ENCODE results near the gene HAPLN2.
A peak's percentile ranks its signal among the peaks of the same experiment; 100 is the strongest.

The HAPLN2 gene

DNA sequence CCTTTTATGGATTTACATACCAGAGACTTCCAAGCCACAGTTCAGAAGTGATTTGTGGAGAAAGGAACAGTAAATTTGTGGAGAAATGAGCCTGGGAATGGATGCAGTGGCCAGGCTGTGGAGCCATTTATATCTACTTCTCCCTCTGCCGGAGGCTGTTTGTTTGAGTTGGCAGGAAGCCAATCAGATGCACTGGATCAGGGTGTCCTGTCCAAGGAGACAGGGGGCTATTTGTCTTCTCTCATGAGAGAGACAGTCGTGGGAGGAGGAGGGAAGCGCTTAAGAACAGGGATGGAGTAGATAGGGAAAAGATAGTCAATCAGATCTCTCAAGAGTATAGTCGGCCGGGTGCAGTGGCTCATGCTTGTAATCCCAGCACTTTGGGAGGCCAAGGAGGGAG is 2.8 kb upstream of the HAPLN2 start (continued):
- TF ChIP-seq ZNF768 (tag by site-specific recombination; IDR thresholded peaks at IDR 0.05): no peak
- TF ChIP-seq ZNF560 (tag by site-specific recombination; IDR thresholded peaks at IDR 0.05; ENCODE audit: borderline replicate concordance): no peak
- TF ChIP-seq SETDB1 (IDR thresholded peaks at IDR 0.05; ENCODE audit: insufficient read length, low read length): no peak
- TF ChIP-seq, protein P1, sequence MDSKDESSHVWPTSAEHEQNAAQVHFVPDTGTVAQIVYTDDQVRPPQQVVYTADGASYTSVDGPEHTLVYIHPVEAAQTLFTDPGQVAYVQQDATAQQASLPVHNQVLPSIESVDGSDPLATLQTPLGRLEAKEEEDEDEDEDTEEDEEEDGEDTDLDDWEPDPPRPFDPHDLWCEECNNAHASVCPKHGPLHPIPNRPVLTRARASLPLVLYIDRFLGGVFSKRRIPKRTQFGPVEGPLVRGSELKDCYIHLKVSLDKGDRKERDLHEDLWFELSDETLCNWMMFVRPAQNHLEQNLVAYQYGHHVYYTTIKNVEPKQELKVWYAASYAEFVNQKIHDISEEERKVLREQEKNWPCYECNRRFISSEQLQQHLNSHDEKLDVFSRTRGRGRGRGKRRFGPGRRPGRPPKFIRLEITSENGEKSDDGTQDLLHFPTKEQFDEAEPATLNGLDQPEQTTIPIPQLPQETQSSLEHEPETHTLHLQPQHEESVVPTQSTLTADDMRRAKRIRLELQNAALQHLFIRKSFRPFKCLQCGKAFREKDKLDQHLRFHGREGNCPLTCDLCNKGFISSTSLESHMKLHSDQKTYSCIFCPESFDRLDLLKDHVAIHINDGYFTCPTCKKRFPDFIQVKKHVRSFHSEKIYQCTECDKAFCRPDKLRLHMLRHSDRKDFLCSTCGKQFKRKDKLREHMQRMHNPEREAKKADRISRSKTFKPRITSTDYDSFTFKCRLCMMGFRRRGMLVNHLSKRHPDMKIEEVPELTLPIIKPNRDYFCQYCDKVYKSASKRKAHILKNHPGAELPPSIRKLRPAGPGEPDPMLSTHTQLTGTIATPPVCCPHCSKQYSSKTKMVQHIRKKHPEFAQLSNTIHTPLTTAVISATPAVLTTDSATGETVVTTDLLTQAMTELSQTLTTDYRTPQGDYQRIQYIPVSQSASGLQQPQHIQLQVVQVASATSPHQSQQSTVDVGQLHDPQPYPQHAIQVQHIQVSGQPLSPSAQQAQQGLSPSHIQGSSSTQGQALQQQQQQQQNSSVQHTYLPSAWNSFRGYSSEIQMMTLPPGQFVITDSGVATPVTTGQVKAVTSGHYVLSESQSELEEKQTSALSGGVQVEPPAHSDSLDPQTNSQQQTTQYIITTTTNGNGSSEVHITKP (tag by site-specific recombination; IDR thresholded peaks at IDR 0.05): peak; percentile 30; the same call in 1 of the 2 replicates
- TF ChIP-seq TCF7L2 (IDR thresholded peaks at IDR 0.05; ENCODE audit: borderline replicate concordance, low read depth, low read length): no peak
- no peak for TF ChIP-seq SCRT1 (tag by site-specific recombination; IDR thresholded peaks at IDR 0.05; ENCODE audit: borderline replicate concordance)
- no peak for TF ChIP-seq ZNF791 (tag by site-specific recombination; IDR thresholded peaks at IDR 0.05)
- no peak for TF ChIP-seq ZNF138 (tag by site-specific recombination; IDR thresholded peaks at IDR 0.05; ENCODE audit: borderline replicate concordance)
- no peak for TF ChIP-seq ZNF677 (tag by site-specific recombination; IDR thresholded peaks at IDR 0.05)
- TF ChIP-seq ZNF529 (tag by site-specific recombination; IDR thresholded peaks at IDR 0.05; ENCODE audit: insufficient replicate concordance): no peak
- TF ChIP-seq ZNF37A (tag by site-specific recombination; IDR thresholded peaks at IDR 0.05): no peak
- peak; percentile 45 for TF ChIP-seq GLIS2 (tag by site-specific recombination; IDR thresholded peaks at IDR 0.05)
- TF ChIP-seq, protein P2, sequence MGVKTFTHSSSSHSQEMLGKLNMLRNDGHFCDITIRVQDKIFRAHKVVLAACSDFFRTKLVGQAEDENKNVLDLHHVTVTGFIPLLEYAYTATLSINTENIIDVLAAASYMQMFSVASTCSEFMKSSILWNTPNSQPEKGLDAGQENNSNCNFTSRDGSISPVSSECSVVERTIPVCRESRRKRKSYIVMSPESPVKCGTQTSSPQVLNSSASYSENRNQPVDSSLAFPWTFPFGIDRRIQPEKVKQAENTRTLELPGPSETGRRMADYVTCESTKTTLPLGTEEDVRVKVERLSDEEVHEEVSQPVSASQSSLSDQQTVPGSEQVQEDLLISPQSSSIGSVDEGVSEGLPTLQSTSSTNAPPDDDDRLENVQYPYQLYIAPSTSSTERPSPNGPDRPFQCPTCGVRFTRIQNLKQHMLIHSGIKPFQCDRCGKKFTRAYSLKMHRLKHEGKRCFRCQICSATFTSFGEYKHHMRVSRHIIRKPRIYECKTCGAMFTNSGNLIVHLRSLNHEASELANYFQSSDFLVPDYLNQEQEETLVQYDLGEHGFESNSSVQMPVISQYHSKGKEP (tag by site-specific recombination; IDR thresholded peaks at IDR 0.05): 0 out of 2 replicates have a peak, but pooled peaks have one; percentile 45
- peak; percentile 90 for TF ChIP-seq ZBTB17 (tag by site-specific recombination; IDR thresholded peaks at IDR 0.05)
- TF ChIP-seq, protein P3, sequence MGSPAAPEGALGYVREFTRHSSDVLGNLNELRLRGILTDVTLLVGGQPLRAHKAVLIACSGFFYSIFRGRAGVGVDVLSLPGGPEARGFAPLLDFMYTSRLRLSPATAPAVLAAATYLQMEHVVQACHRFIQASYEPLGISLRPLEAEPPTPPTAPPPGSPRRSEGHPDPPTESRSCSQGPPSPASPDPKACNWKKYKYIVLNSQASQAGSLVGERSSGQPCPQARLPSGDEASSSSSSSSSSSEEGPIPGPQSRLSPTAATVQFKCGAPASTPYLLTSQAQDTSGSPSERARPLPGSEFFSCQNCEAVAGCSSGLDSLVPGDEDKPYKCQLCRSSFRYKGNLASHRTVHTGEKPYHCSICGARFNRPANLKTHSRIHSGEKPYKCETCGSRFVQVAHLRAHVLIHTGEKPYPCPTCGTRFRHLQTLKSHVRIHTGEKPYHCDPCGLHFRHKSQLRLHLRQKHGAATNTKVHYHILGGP (tag by site-specific recombination; IDR thresholded peaks at IDR 0.05): no peak
- 0 out of 2 replicates have a peak, but pooled peaks have one; percentile 26 for TF ChIP-seq ZNF112 (tag by site-specific recombination; IDR thresholded peaks at IDR 0.05)
- TF ChIP-seq ZNF23 (tag by site-specific recombination; IDR thresholded peaks at IDR 0.05; ENCODE audit: borderline replicate concordance): no peak
- TF ChIP-seq ZNF510 (tag by site-specific recombination; IDR thresholded peaks at IDR 0.05; ENCODE audit: insufficient replicate concordance): no peak
- TF ChIP-seq, protein P4, sequence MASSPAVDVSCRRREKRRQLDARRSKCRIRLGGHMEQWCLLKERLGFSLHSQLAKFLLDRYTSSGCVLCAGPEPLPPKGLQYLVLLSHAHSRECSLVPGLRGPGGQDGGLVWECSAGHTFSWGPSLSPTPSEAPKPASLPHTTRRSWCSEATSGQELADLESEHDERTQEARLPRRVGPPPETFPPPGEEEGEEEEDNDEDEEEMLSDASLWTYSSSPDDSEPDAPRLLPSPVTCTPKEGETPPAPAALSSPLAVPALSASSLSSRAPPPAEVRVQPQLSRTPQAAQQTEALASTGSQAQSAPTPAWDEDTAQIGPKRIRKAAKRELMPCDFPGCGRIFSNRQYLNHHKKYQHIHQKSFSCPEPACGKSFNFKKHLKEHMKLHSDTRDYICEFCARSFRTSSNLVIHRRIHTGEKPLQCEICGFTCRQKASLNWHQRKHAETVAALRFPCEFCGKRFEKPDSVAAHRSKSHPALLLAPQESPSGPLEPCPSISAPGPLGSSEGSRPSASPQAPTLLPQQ (tag by site-specific recombination; IDR thresholded peaks at IDR 0.05): peak; percentile 47
- TF ChIP-seq ZNF548 (tag by site-specific recombination; IDR thresholded peaks at IDR 0.05): no peak
- peak; percentile 69 for TF ChIP-seq OSR2 (tag by site-specific recombination; IDR thresholded peaks at IDR 0.05)
- TF ChIP-seq ZNF792 (tag by site-specific recombination; IDR thresholded peaks at IDR 0.05): no peak
- TF ChIP-seq OVOL3 (tag by site-specific recombination; IDR thresholded peaks at IDR 0.05): no peak
- peak; percentile 49; the same call in 1 of the 2 replicates for TF ChIP-seq ZNF843 (tag by site-specific recombination; IDR thresholded peaks at IDR 0.05)
- no peak for TF ChIP-seq ZNF292 (tag by site-specific recombination; IDR thresholded peaks at IDR 0.05; ENCODE audit: borderline replicate concordance, low read depth)
- TF ChIP-seq ZNF426 (tag by site-specific recombination; IDR thresholded peaks at IDR 0.05): no peak
- TF ChIP-seq, protein P5, sequence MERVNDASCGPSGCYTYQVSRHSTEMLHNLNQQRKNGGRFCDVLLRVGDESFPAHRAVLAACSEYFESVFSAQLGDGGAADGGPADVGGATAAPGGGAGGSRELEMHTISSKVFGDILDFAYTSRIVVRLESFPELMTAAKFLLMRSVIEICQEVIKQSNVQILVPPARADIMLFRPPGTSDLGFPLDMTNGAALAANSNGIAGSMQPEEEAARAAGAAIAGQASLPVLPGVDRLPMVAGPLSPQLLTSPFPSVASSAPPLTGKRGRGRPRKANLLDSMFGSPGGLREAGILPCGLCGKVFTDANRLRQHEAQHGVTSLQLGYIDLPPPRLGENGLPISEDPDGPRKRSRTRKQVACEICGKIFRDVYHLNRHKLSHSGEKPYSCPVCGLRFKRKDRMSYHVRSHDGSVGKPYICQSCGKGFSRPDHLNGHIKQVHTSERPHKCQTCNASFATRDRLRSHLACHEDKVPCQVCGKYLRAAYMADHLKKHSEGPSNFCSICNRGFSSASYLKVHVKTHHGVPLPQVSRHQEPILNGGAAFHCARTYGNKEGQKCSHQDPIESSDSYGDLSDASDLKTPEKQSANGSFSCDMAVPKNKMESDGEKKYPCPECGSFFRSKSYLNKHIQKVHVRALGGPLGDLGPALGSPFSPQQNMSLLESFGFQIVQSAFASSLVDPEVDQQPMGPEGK (tag by site-specific recombination; IDR thresholded peaks at IDR 0.05): peak; percentile 83
- no peak for TF ChIP-seq ZNF837 (tag by site-specific recombination; IDR thresholded peaks at IDR 0.05)
- TF ChIP-seq TRIM28 (IDR thresholded peaks at IDR 0.05; ENCODE audit: borderline replicate concordance, low read length): peak; percentile 88; the same call in 1 of the 2 replicates
- TF ChIP-seq RBAK (tag by site-specific recombination; IDR thresholded peaks at IDR 0.05): peak; percentile 82
- no peak for TF ChIP-seq ZNF626 (tag by site-specific recombination; IDR thresholded peaks at IDR 0.05)
- TF ChIP-seq ZNF341 (tag by site-specific recombination; IDR thresholded peaks at IDR 0.05; ENCODE audit: low read depth): peak; percentile 82
